HUDEP-2 (cell line): ENCODE results near the gene KIF18B.

Source experiments
- DNase-seq, 76 experiments: peaks; one replicate each; lab custom pipeline; 2025; ENCODE audit not compliant: unreplicated experiment in 76 of 76; lab: John Stamatoyannopoulos, UW

KIF18B gene

GRCh38 chr17:44907729-44908470 lies 39.7 kb downstream of the KIF18B start:
- no peak for DNase-seq

DNA sequence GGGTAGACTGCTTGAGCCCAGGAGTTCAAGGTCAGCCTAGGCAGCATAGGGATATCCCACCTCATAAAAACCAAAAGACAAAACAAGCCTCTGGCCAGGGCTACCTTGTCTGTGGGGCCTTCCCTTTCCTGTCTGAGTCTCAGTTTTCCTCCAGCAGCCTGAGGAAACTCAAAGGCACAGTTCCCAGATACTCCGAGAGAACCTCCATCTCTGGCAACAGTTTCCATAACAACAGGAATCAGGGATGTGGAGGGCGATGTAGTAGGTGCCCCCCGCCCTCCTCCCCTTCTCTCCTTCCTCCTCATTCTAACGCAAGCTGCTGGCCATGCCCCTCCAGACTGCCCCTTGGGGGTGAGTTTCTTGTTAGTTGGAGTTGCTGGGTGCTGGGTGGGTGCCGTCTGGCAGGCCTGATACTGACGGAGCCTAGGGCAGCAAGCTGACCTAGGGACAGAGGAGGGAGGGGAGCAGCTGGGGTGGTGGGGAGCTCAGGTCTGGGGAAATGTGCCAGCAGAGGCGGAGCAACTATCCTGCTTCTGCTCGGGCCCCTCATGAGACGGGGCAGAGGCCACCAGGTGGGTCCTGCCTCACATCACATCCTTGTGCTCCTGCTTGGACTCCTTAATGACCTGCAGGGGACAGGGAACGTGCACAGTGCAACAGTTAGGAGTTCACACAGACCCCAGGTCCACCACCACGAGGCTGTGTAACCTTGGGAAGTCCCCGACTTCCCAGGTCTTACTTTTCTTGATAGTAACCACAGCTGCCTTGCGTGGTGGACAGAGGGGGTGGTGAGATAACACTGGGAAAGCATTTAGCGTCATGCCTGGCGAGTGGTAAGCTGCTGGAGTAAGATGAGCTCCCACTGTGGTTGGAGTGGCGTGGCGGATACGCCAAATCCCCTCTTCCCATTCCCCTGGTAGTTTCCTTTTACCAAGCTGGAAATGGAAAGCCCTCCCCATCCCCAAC lies 40.5 kb downstream of the KIF18B start:
- DNase-seq, result peak in 1 of 76 experiments; percentile 10

DNA sequence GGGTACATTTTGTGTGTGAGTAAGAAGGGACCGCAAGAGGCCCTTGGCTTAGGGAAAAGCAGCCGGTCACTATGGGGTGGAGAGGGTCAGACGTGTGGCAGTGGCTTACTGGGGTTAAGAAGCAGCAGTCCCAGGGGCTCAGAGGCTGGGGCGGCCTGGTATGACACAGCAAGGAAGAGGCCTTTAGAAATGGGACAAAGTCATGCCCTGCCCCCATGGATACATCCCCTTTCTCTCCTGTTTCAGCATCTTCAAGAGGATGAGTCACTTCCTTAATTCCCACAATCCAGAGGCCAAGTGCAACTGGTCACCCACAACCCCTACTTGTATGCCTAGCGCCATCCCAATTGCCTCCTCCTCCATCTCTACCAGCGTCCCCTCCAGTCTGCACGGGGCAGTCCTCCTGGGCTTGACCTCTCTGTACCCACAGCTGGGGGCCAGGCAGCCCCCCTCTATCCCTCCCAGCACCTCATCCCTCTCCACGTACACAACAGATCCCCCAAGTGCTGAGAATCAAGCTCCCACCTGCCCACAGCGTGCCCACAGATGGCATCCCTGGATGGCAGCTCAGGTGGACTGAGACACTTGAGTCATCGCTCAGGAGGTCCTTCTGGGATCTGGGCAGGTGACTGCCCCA lies 41.4 kb downstream of the KIF18B start:
- DNase-seq, result no peak

DNA sequence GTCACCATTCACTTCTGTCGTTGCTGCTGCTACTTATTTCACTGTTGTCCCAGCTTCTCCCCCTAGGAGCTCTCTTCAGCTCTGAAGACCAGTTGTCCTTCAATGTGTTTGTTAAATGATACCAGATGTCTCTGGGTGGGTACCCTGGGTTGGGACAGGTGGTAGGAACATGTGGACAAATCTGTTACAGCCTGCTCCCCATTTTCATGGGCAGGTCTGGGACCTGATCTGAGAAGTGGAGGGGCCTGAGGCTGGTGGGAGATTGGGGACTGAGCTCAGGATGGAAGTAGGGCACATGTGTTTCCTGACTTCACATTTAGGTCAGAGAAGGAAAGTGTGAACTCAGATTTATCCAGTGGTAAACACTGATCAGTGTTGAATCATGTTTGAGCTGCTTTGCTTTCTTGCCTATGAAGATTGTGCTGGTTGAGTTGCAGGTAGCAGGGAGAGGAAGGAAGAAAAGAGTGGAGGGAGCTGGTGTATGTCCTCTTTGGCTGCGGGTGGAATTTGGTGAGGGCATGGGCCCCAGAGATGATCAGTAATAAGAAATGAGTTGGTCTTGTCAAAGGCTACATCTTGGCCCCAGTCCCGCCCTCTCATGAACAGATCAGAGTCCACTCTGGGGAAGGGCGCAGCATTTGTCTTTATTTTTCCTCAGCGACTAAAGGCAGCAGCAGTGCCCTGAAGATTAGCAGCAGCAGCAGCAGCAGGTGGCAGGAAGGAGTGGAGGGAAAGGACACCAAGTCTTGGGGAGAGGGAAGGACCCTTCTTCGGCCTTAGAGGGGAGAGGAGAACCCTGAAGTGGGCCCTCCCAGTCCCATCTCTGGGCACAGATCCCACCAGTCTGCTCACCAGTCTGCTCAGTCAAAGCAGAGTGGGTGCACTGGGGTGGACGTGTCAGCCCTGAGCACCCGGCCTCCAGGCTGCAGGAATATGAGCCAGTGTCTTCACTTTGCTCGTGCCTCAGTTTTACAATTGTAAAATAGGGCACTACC lies 42.3 kb downstream of the KIF18B start:
- DNase-seq, result no peak

DNA sequence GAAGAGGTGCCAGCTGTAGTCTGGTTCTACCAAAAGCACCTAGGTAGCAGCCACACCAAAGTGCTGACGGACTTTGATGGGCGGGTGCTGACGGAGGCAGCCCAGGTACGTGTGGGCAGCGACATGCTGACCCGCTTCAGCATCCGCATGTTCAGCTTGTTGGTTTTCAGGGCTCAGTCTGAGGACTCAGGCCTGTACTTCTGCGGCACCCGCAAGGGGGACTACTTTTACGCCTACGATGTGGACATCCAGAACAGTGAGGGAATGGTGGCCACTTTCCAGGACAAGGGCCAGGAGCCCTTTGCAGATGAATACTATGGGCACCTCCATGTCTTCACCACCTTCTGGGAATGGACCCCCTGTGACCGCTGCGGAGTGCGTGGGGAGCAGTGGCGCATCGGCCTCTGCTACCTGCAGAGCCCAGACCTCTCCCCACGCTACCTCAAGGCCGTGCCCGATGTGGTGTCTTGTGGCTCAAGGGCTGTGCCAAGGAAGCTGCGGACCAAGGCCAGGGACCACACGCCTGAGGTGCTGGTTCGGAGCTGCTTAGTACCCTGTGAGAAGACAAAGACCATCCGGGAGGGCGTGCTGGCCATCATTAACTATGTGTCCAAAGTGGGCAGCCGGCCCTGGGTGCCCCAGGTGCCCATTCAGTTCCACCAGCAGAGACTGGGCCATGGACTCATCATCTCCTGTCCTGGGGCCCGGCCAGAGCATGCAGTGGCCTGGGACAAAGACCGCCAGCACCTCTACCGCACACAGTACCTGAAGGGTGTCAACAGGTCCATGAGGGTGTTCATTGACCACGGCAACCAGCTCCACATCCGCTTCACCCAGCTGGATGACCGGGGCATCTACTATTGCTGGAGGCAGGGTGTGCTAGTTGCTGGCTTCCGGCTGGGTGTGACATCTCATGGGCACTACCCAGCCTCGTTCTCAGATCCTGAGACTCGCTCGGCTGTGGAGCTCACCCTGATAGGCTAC lies 43.3 kb downstream of the KIF18B start:
- DNase-seq, result no peak

DNA sequence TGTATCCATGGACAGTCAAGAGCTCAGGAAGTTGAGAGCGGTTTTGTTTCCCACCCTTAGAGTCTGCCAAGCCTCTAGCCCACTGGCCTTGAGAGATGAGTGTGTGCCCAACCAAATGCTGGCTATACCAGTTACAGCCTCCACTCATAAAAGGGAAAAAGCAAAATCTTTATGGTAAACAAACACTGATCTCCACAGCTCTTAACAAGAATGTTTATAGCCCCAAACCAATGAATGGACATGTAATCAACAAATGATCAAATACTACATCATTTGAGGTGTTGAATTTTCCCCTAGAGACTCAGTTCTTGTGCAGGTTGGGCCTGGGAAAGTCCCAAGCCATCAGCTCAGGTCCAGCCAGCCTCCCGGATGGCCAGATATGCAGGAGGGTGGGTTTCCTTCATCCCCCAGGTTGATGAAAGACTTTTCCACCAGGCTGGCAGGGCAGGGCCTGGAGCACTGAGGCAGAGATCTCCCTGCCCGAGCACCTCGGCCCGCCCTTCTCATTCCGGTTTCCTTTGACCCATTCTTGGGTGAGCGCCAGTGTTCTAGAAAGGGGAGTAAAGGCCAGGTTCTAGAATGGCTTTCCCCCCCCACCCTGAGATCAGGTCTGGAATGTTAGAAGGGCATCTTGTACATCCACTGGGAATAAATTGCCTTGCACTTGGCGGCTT lies 44.4 kb downstream of the KIF18B start:
- no peak for DNase-seq

DNA sequence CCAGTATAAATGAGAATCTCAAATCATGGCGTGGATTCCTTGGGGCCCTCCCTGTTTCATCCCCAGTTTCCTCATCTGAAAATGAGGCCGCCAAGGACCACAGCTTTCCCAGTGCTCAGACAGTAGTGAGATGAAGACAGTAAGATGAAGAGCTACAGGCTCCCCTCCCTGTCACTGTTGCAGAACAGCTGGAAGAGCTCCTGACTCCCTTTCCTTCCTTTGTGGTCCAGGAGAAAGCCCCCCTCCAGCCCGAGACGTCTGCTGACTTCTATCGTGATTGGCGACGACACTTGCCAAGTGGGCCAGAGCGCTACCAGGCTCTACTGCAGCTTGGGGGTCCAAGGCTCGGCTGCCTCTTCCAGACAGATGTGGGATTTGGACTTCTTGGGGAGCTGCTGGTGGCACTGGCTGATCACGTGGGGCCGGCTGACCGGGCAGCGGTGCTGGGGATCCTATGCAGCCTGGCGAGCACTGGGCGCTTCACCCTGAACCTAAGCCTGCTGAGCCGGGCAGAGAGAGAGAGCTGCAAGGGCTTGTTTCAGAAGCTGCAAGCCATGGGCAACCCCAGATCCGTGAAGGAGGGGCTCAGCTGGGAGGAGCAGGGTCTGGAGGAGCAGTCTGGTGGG lies 45.3 kb downstream of the KIF18B start:
- DNase-seq, result no peak

GRCh38 chr17:44901411-44901921 lies 46.1 kb downstream of the KIF18B start:
- no peak for DNase-seq

DNA sequence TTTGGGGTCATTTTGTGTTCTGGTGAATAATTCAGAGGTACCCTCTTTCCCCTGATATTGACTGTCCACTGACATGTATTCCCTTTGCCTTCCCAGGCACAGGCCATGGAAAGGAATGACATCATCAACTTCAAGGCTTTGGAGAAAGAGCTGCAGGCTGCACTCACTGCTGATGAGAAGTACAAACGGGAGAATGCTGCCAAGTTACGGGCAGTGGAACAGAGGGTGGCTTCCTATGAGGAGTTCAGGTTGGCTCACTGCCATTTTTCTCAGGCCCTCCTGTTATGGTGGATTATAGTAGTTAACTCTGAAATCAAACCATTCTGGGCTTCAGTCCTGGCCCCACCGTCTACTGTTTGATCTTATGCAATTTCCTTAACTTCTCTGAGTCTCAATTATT lies 46.7 kb downstream of the KIF18B start:
- peak in 11 of 76 experiments; percentile 5 to 30 (median 12) for DNase-seq

DNA sequence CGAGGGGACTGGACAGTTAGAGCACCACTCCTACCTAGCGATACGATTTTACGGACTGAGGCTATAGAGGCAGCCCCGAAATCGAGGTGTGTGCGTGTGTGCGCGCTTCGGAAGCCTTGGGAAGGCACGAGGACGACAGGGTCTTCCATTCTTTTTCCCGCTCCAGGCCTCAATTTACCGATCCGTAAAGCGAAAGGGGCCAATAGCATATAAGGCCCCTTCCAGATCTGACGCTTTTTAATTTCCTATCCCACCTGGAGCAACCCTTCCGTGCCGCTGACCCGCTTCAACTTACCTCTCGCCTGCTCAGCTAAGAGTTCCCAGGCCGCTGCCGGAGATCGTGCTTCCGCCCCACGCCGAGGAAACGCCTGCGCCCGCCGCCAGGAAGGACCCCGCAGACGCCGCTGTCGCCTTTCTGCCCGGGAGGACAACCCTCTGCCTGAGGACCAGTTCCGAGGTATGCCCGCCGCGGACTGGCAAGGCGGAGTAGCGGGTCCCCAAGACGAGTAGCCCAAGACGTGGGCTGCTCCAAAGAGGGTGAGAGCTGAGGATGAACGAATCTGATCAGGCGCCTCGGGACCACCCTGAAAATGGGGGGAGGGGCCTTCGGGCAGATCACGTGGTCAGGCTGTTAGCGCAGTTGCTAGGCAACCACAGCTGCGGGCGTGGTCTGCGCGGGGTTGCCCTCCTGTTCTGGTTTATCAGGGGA lies 48.3 kb downstream of the KIF18B start, which contains the start of gene EFTUD2:
TSS of gene EFTUD2 (minus strand) at position 372 of the 709 bp plus-strand sequence. CDS start 4,924 bp downstream, outside the sequence.
- peak in 74 of 76 experiments; percentile 60 to 95 (median 87) for DNase-seq

DNA sequence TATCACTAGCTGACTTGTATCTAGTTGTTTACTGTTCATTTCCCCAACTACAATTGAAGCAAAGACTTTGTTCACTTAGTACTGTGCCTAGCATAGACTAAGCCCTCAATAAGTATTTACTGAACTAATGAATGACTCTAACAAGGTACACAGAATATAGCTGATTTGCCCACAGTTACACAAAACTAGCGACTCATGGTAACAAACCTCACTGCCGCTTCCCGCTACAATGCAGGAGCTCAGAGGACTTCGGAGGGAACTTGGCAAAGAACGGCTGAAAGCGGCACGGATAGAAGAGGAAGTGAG lies 48.9 kb downstream of the KIF18B start:
- peak in 19 of 76 experiments; percentile 5 to 50 (median 33) for DNase-seq

- no peak for DNase-seq
Observed at GRCh38 chr17:44894642-44895041, 52.9 kb downstream of the KIF18B start.

GRCh38 chr17:44892250-44892649 lies 55.3 kb downstream of the KIF18B start:
- DNase-seq, result no peak

DNA sequence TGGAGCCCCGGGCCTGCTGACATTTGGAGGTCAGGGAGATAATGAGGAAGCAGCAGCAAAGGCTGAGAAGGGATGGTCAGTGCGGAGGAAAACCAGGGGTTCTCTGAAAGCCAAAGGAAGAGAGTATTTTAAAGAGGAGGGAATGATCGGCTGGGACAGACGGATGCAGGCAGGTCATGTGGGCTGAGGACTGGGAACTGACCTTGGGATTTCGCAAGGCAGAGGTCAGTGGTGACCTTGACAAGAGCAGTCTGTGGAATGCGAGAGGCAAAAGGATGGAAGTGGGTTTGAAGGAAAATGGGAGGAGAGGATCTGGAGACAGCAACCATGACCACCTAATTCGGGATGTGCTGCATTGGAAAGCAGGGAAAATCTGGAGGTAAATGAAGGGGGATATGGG lies 58.6 kb downstream of the KIF18B start:
- DNase-seq, result no peak

DNA sequence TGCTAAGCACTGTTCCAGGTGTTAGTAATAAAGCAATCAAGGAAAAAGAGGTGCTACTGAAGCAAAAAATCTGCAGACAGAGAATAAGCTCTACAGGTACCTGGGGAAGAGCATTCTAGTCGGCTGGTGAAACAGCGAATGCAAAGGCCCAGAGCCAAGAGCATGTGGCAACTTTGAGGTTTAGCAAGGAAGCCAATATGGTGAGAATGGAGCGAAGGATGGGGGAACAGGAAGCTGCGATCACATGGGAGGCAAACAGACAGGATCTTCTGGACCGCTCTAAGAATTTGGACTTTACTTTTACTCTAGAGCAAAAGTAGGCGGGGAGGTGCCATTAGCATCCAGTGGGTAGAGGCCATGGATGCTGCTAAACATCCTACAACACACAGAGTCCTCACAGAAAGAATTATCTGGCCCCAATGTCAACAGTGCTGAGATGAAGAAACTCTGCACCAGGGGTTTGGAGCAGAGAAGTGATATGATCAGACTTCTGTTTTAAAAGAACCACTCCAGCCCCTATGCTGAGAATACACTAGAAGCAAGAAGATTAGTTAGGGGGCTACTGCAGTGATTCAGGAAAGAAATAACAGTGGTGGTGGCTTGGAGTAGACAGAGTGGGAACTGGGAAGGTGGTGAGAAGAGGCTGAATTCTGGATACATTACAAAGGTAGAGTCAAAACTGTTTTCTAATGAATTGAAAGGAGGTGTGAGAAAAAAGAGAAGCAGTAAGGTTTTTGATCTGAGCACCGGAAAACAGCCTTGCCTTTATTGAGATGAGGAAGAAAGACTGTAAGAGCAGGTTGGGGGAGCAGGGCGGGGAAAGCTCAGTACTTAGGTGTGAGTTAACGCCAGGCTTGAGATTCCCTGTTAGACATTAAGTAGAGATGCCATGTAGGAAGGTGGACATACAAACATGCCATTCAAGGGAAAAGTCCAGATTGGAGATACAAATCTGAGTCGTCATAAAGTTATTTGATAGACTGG lies 59.3 kb downstream of the KIF18B start:
- no peak for DNase-seq

DNA sequence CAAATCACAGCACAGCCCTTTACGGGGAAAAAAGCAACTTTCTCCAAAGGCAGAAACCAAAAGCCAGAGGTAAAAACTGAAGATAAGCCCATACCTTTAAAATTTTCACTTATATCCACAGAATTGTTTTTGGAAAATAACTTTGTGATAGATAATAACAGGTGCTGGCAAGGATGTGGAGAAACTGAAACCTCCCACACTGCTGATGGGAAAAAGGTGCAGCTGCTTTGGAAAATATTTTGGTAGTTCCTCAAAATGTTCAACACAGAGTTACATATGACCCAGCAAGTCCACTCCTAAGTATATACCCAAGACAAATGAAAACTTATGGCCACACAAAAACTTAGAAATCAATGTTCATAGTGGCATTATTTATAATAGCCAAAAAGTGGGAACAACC lies 60.6 kb downstream of the KIF18B start:
- no peak for DNase-seq
